ENCODE measurements around the gene ADGRG4. TPM values are rescaled to one million over a fixed set of nuclear protein-coding genes. Genes with fewer than 3 reads are reported as not detected.

The ADGRG4 gene
- total RNA-seq, 2 experiments from 2014 or later = not detected

- Mint-ChIP-seq H3K27me3 (peaks cover 12% of the 10 kb centered on the region), H3K4me1 (ENCODE audit: low read depth) (no peaks in the 10 kb centered on the region), H3K4me3 (no peak overlapping the region), H3K27ac (no peak overlapping the region), H3K36me3 (ENCODE audit: low read depth) (no peaks in the 10 kb centered on the region), H3K9me3 (no peaks in the 10 kb centered on the region)
- H3K4me3 ChIP-seq (ENCODE audit: low read length) = no peak overlapping the region
- ChIA-PET CTCF (no interaction called here), POLR2A (no interaction called here)
- TF ChIP-seq CTCF (IDR thresholded peaks at IDR 0.05) = no peak
- H3K4me1 ChIP-seq (ENCODE audit: insufficient read depth, low read length) = no peaks in the 10 kb centered on the region
- DNase-seq (no peak), ATAC-seq (ENCODE audit: poor library complexity) (no peak)
- intact Hi-C loops (cut with DNase I, micrococcal nuclease) = no loop called here
- H3K27ac ChIP-seq (ENCODE audit: low read depth in 1 of 2, low read length in 2 of 2) = no peak overlapping the region
- no peaks in the 10 kb centered on the region for H3K36me3 ChIP-seq (ENCODE audit: insufficient read depth, low read length)
- peaks cover 0 to 4% of the 10 kb centered on the region in 2 experiments for H3K27me3 ChIP-seq (ENCODE audit: control insufficient read depth in 1 of 2, insufficient read depth in 2 of 2, low read length in 2 of 2)
- no peaks in the 10 kb centered on the region for H3K9me3 ChIP-seq (ENCODE audit: control insufficient read depth in 1 of 2, insufficient read depth in 1 of 2, low read length in 2 of 2)
Measured at GRCh38 chrX:136347706-136348105, 46.9 kb downstream of the ADGRG4 start.

- no peak for DNase-seq
- ATAC-seq (ENCODE audit: poor library complexity) = no peak
- H3K27me3 ChIP-seq (ENCODE audit: control insufficient read depth in 1 of 2, insufficient read depth in 2 of 2, low read length in 2 of 2) = no peaks in the 10 kb centered on the region
- H3K27ac ChIP-seq (ENCODE audit: low read depth in 1 of 2, low read length in 2 of 2) = no peak overlapping the region
- no peaks in the 10 kb centered on the region for H3K9me3 ChIP-seq (ENCODE audit: control insufficient read depth in 1 of 2, insufficient read depth in 1 of 2, low read length in 2 of 2)
- Mint-ChIP-seq H3K9me3 (no peaks in the 10 kb centered on the region), H3K27ac (no peak overlapping the region), H3K27me3 (no peaks in the 10 kb centered on the region), H3K36me3 (ENCODE audit: low read depth) (no peaks in the 10 kb centered on the region), H3K4me1 (ENCODE audit: low read depth) (no peaks in the 10 kb centered on the region), H3K4me3 (no peak overlapping the region)
- no peak overlapping the region for H3K4me3 ChIP-seq (ENCODE audit: low read length)
- intact Hi-C loops (cut with DNase I, micrococcal nuclease) = no loop called here
- ChIA-PET POLR2A (no interaction called here), CTCF (no interaction called here)
- TF ChIP-seq CTCF (IDR thresholded peaks at IDR 0.05) = no peak
- H3K4me1 ChIP-seq (ENCODE audit: insufficient read depth, low read length) = no peaks in the 10 kb centered on the region
- no peaks in the 10 kb centered on the region for H3K36me3 ChIP-seq (ENCODE audit: insufficient read depth, low read length)
Measured at GRCh38 chrX:136353526-136354093, 52.8 kb downstream of the ADGRG4 start.

GRCh38 chrX:136354201-136354600, 53.4 kb downstream of the ADGRG4 start:
- H3K27ac Mint-ChIP-seq = no peak overlapping the region
- Histone ChIP-seq H3K9me3 (ENCODE audit: control insufficient read depth in 1 of 2, insufficient read depth in 1 of 2, low read length in 2 of 2) (no peaks in the 10 kb centered on the region), H3K4me1 (ENCODE audit: insufficient read depth, low read length) (no peaks in the 10 kb centered on the region), H3K27me3 (ENCODE audit: control insufficient read depth in 1 of 2, insufficient read depth in 2 of 2, low read length in 2 of 2) (no peaks in the 10 kb centered on the region), H3K4me3 (ENCODE audit: low read length) (no peak overlapping the region), H3K36me3 (ENCODE audit: insufficient read depth, low read length) (no peaks in the 10 kb centered on the region), H3K27ac (ENCODE audit: low read depth in 1 of 2, low read length in 2 of 2) (no peak overlapping the region)
- H3K4me3 Mint-ChIP-seq = no peak overlapping the region
- no peak for TF ChIP-seq CTCF (IDR thresholded peaks at IDR 0.05)
- ChIA-PET POLR2A (no interaction called here), CTCF (no interaction called here)
- intact Hi-C loops (cut with DNase I, micrococcal nuclease) = no loop called here
- H3K36me3 Mint-ChIP-seq (ENCODE audit: low read depth) = no peaks in the 10 kb centered on the region
- DNase-seq (peak in 1 of 14 experiments; percentile 2), ATAC-seq (ENCODE audit: poor library complexity) (no peak)
- no peaks in the 10 kb centered on the region for H3K4me1 Mint-ChIP-seq (ENCODE audit: low read depth)
- no peaks in the 10 kb centered on the region for H3K9me3 Mint-ChIP-seq
- H3K27me3 Mint-ChIP-seq = no peaks in the 10 kb centered on the region

Measured in CD4-positive, alpha-beta T cell (primary cell).